NCI-H2171 (cell line): ENCODE results near the gene GMPPA.

ENCODE experiments used
- DNase-seq: peaks from one replicate; lab custom pipeline; 2025; lab: John Stamatoyannopoulos, UW

The GMPPA gene

GRCh38 chr2:219506802-219507526 is 8.3 kb downstream of the GMPPA start:
- peak; percentile 77 for DNase-seq

GRCh38 chr2:219507581-219508443 is 9.1 kb downstream of the GMPPA start:
- DNase-seq: no peak

- DNase-seq: no peak
Measured at GRCh38 chr2:219508444-219508734, 9.7 kb downstream of the GMPPA start.

- peak; percentile 62 for DNase-seq
Measured at GRCh38 chr2:219508971-219509779, 10.5 kb downstream of the GMPPA start.

- peak; percentile 38 for DNase-seq
Measured at GRCh38 chr2:219509780-219510511, 11.3 kb downstream of the GMPPA start.

- DNase-seq: no peak
Measured at GRCh38 chr2:219510512-219511135, 11.9 kb downstream of the GMPPA start.

GRCh38 chr2:219511547-219512325 is 13.0 kb downstream of the GMPPA start:
- DNase-seq: peak; percentile 62

- no peak for DNase-seq
Measured at GRCh38 chr2:219512524-219513216, 14.0 kb downstream of the GMPPA start.

- DNase-seq: no peak
Measured at GRCh38 chr2:219513787-219514186, 15.1 kb downstream of the GMPPA start.

GRCh38 chr2:219514196-219514761 is 15.6 kb downstream of the GMPPA start, which contains the start of gene ASIC4:
TSS of gene ASIC4 (plus strand) at chr2:219514482. CDS start at chr2:219514725, 243 bp downstream.
- peak; percentile 59 for DNase-seq

GRCh38 chr2:219514836-219515235 is 16.1 kb downstream of the GMPPA start:
- DNase-seq: no peak

- no peak for DNase-seq
Measured at GRCh38 chr2:219515874-219516629, 17.4 kb downstream of the GMPPA start.

- no peak for DNase-seq
Measured at GRCh38 chr2:219516888-219517287, 18.2 kb downstream of the GMPPA start.

GRCh38 chr2:219517954-219518778 is 19.5 kb downstream of the GMPPA start:
- DNase-seq: peak; percentile 69

GRCh38 chr2:219519526-219519916 is 20.8 kb downstream of the GMPPA start:
- no peak for DNase-seq

GRCh38 chr2:219520079-219520478 is 21.4 kb downstream of the GMPPA start:
- DNase-seq: no peak

GRCh38 chr2:219521066-219521880 is 22.6 kb downstream of the GMPPA start:
- no peak for DNase-seq
